BLaER1 treated with 17β-estradiol and CSF1 and Interleukin-3, amounts not matched to agents 10 nM and 100 nM (cell line): ENCODE data around the gene TFF3.

Experiments used
- H3K27ac ChIP-seq, 11 experiments: shearing (Covaris generic); formaldehyde crosslinking; 2 replicates each; pipeline ENCODE4 v1.8.1; 2022
- H3K27me3 ChIP-seq, 11 experiments: shearing (Covaris generic); formaldehyde crosslinking; 2 replicates each; pipeline ENCODE4 v1.8.1; 2022
- H3K36me3 ChIP-seq, 11 experiments: shearing (Covaris generic); formaldehyde crosslinking; 2 replicates each; pipeline ENCODE4 v1.8.1; 2022
- H3K4me1 ChIP-seq, 10 experiments: shearing (Covaris generic); formaldehyde crosslinking; 2 replicates each; pipeline ENCODE4 v1.8.1; 2022
- H3K4me2 ChIP-seq, 11 experiments: shearing (Covaris generic); formaldehyde crosslinking; 2 replicates each; pipeline ENCODE4 v1.8.1; 2022
- H3K4me3 ChIP-seq, 10 experiments: shearing (Covaris generic); formaldehyde crosslinking; 2 replicates each; pipeline ENCODE4 v1.8.1; 2022
- H3K9ac ChIP-seq, 11 experiments: shearing (Covaris generic); formaldehyde crosslinking; 2 replicates each; pipeline ENCODE4 v1.8.1; 2022
- H3K9me3 ChIP-seq, 11 experiments: shearing (Covaris generic); formaldehyde crosslinking; replicated peaks in 1 of 11; 2 replicates each; pipeline ENCODE4 v1.8.1; 2022
- H4K20me1 ChIP-seq, 11 experiments: shearing (Covaris generic); formaldehyde crosslinking; 2 replicates each; pipeline ENCODE4 v1.8.1; 2022
- Cebpa-rat ChIP-seq, 11 experiments: shearing (Covaris generic); IDR thresholded peaks; 2 replicates each; pipeline ENCODE4 v1.8.1; 2022

Gene TFF3

GRCh38 chr21:42264245-42265195, 50.7 kb downstream of the TFF3 start:
- Histone ChIP-seq H3K27me3 (peaks cover 0 to 4% (median 0%) of the 10 kb centered on the region in 11 experiments; a peak in 1 of 22 replicates), H3K36me3 (peaks cover 0 to 47% (median 17%) of the 10 kb centered on the region in 11 experiments; a peak in 11 of 22 replicates), H3K4me2 (peak overlapping the region; percentile 60 to 100 (median 97); a peak in 20 of 22 replicates), H3K4me3 (no peak overlapping the region), H3K9ac (no peak overlapping the region), H4K20me1 (peaks cover 8 to 100% (median 80%) of the 10 kb centered on the region in 11 experiments; a peak in 19 of 22 replicates), H3K27ac (peak overlapping the region in 3 of 11 experiments; percentile 30 to 63 (median 61); a peak in 4 of 22 replicates), H3K9me3 (no peaks in the 10 kb centered on the region), H3K4me1 (peaks cover 88 to 97% (median 94%) of the 10 kb centered on the region in 10 experiments)
- TF ChIP-seq Cebpa-rat (IDR thresholded peaks at IDR 0.05), result no peak

- no peak overlapping the region for H3K4me3 ChIP-seq
- peaks cover 0 to 4% (median 0%) of the 10 kb centered on the region in 11 experiments; a peak in 1 of 22 replicates for H3K27me3 ChIP-seq
- no peaks in the 10 kb centered on the region for H3K9me3 ChIP-seq
- H3K36me3 ChIP-seq, result peaks cover 0 to 47% (median 17%) of the 10 kb centered on the region in 11 experiments; a peak in 11 of 22 replicates
- peaks cover 15 to 100% (median 82%) of the 10 kb centered on the region in 11 experiments; a peak in 19 of 22 replicates for H4K20me1 ChIP-seq
- H3K9ac ChIP-seq, result peak overlapping the region in 2 of 11 experiments; percentile 9 to 52; a peak in 3 of 22 replicates
- H3K4me1 ChIP-seq, result peaks cover 84 to 97% (median 94%) of the 10 kb centered on the region in 10 experiments
- TF ChIP-seq Cebpa-rat (IDR thresholded peaks at IDR 0.05), result no peak
- peak overlapping the region in 8 of 11 experiments; percentile 4 to 63 (median 24); a peak in 11 of 22 replicates for H3K27ac ChIP-seq
- H3K4me2 ChIP-seq, result peak overlapping the region; percentile 50 to 100 (median 76)
Observed at GRCh38 chr21:42263591-42264131, 51.5 kb downstream of the TFF3 start.

- Histone ChIP-seq H3K27ac (peak overlapping the region in 7 of 11 experiments; percentile 4 to 63 (median 18); a peak in 7 of 22 replicates), H3K9me3 (no peaks in the 10 kb centered on the region), H3K36me3 (peaks cover 0 to 47% (median 17%) of the 10 kb centered on the region in 11 experiments; a peak in 11 of 22 replicates), H3K4me3 (no peak overlapping the region), H3K27me3 (peaks cover 0 to 4% (median 0%) of the 10 kb centered on the region in 11 experiments; a peak in 1 of 22 replicates), H3K4me1 (peaks cover 76 to 97% (median 90%) of the 10 kb centered on the region in 10 experiments), H4K20me1 (peaks cover 15 to 100% (median 76%) of the 10 kb centered on the region in 11 experiments; a peak in 19 of 22 replicates), H3K4me2 (peak overlapping the region; percentile 50 to 100 (median 76)), H3K9ac (peak overlapping the region in 4 of 11 experiments; percentile 9 to 52 (median 28); a peak in 5 of 22 replicates)
- no peak for TF ChIP-seq Cebpa-rat (IDR thresholded peaks at IDR 0.05)
Observed at GRCh38 chr21:42262831-42263231, 52.4 kb downstream of the TFF3 start.

- no peak overlapping the region for H3K27ac ChIP-seq
- H3K4me3 ChIP-seq, result no peak overlapping the region
- no peaks in the 10 kb centered on the region for H3K9me3 ChIP-seq
- no peak for TF ChIP-seq Cebpa-rat (IDR thresholded peaks at IDR 0.05)
- H3K27me3 ChIP-seq, result peaks cover 0 to 4% (median 0%) of the 10 kb centered on the region in 11 experiments; a peak in 1 of 22 replicates
- H3K4me1 ChIP-seq, result peaks cover 66 to 94% (median 87%) of the 10 kb centered on the region in 10 experiments
- H3K4me2 ChIP-seq, result peak overlapping the region in 6 of 11 experiments; percentile 61 to 100 (median 95); a peak in 12 of 22 replicates
- H3K36me3 ChIP-seq, result peaks cover 0 to 53% (median 17%) of the 10 kb centered on the region in 11 experiments; a peak in 11 of 22 replicates
- H4K20me1 ChIP-seq, result peaks cover 15 to 100% (median 77%) of the 10 kb centered on the region in 11 experiments; a peak in 20 of 22 replicates
- 0 out of 22 replicates have a peak overlapping the region, but pooled peaks of 1 of the 11 experiments have one; percentile 4 for H3K9ac ChIP-seq
Observed at GRCh38 chr21:42261829-42262200, 53.4 kb downstream of the TFF3 start.
